Common myeloid progenitor, CD34-positive (primary cell): ENCODE measurements around the gene TENT5C.

ENCODE experiments used
- CTCF ChIA-PET: fragments of 350-600 bp; sonication (Branson Sonifier 250); formaldehyde crosslinking; loops from one replicate; lab custom pipeline; 2021; ENCODE audit warnings: antibody characterized with exemption; lab: Charles Lee
- POLR2A ChIA-PET: fragments of 350-600 bp; sonication (Branson Sonifier 250); formaldehyde crosslinking; loops from one replicate; lab custom pipeline; 2021; ENCODE audit warnings: antibody characterized with exemption; lab: Charles Lee
- DNase-seq, 3 donors: peaks; one replicate each; pipeline versions ENCODE4 v3.0.0 to v3.0.0-alpha.2; 2013
- H3K27ac ChIP-seq, 2 experiments: 1 replicate in 1 of 2; 2 replicates in 1 of 2; pipeline ENCODE4 v1.7.0; 2013; ENCODE audit warnings: inconsistent platforms in 2 of 2, low read length in 2 of 2, mild to moderate bottlenecking in 2 of 2, low read depth in 1 of 2, moderate library complexity in 1 of 2; ENCODE audit not compliant: severe bottlenecking in 2 of 2, insufficient read depth in 1 of 2, poor library complexity in 1 of 2
- H3K27me3 ChIP-seq, 5 experiments: replicated peaks in 2 of 5; 1 replicate in 3 of 5; 2 replicates in 2 of 5; pipeline versions ENCODE4 v1.6.1 to v1.7.0; 2013; ENCODE audit warnings: low read length in 4 of 5, mild to moderate bottlenecking in 2 of 5, moderate library complexity in 2 of 5, inconsistent platforms in 1 of 5; ENCODE audit not compliant: insufficient read depth in 5 of 5, control insufficient read depth in 4 of 5
- H3K36me3 ChIP-seq, 4 experiments: 1 replicate in 2 of 4; 2 replicates in 2 of 4; pipeline versions ENCODE4 v1.6.1 to v1.7.0; 2013; ENCODE audit warnings: low read length in 3 of 4, control low read depth in 1 of 4, mild to moderate bottlenecking in 1 of 4; ENCODE audit not compliant: control insufficient read depth in 4 of 4, insufficient read depth in 4 of 4
- H3K4me1 ChIP-seq, 4 experiments: 1 replicate in 3 of 4; 2 replicates in 1 of 4; pipeline versions ENCODE4 v1.6.1 to v1.7.1; 2013; ENCODE audit warnings: low read length in 3 of 4, mild to moderate bottlenecking in 3 of 4, control low read depth in 1 of 4, inconsistent platforms in 1 of 4, moderate library complexity in 1 of 4; ENCODE audit not compliant: control insufficient read depth in 4 of 4, insufficient read depth in 4 of 4; ENCODE audit errors: control extremely low read depth in 1 of 4
- H3K4me3 ChIP-seq, 7 experiments: 1 replicate in 4 of 7; 2 replicates in 3 of 7; pipeline versions ENCODE4 v1.5.1 to v1.7.0; 2013; ENCODE audit warnings: mild to moderate bottlenecking in 7 of 7, low read length in 6 of 7, moderate library complexity in 6 of 7, inconsistent platforms in 2 of 7, low read depth in 2 of 7, control low read depth in 1 of 7; ENCODE audit not compliant: insufficient read depth in 4 of 7, control insufficient read depth in 1 of 7; ENCODE audit errors: extremely low read depth in 1 of 7
- H3K9me3 ChIP-seq, 5 experiments: 1 replicate in 4 of 5; 2 replicates in 1 of 5; pipeline versions ENCODE4 v1.6.1 to v1.7.1; 2013; ENCODE audit warnings: low read length in 4 of 5, mild to moderate bottlenecking in 2 of 5, inconsistent platforms in 1 of 5, low read depth in 1 of 5, moderate library complexity in 1 of 5; ENCODE audit not compliant: control insufficient read depth in 4 of 5, insufficient read depth in 2 of 5; ENCODE audit errors: control extremely low read depth in 1 of 5
- WGBS: methylation state at CpG from one replicate; pipeline ENCODE4 v1.1.5; 2013; ENCODE audit not compliant: insufficient coverage; 5-methylcytosine and 5-hydroxymethylcytosine counted together

TENT5C gene

DNA sequence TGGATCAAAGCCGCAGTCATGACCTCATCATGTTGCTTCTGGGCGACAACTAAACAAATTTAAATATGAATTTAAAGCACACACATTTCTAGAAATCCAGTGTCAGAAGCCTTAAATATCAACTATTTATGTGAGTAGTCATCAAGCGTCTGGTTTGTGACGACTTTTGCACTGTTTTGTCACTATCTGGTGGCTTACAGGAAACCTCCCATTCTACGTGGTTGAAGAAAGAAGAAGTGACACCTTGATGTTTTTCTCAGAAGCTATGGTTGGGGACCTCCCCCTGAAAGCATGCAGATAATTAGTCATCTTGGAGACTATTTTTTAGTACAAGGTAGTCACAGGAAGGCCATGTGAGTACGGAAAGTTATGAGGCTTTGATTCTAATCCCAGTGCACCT is 58.5 kb downstream of the TENT5C start:
- Histone ChIP-seq H3K27ac (no peak overlapping the region), H3K9me3 (peaks cover 0 to 6% (median 2%) of the 10 kb centered on the region in 5 experiments), H3K27me3 (peaks cover 0 to 11% (median 0%) of the 10 kb centered on the region in 5 experiments), H3K4me1 (peaks cover 0 to 25% (median 0%) of the 10 kb centered on the region in 4 experiments), H3K36me3 (no peaks in the 10 kb centered on the region), H3K4me3 (no peak overlapping the region)
- WGBS, result 52% methylated on average over 4 of the region's 6 CpGs
- ChIA-PET POLR2A (interaction anchor here (0.7 kb wide), 1 partner anchor 168 kb away, joined by 3 read pairs; no protein-coding TSS in a partner anchor), CTCF (interaction anchor here (4.0 kb wide), 1 partner anchor 10 kb away, joined by 17 read pairs; no protein-coding TSS in a partner anchor)
- peak in 2 of 3 donors; percentile 52 to 69 for DNase-seq

DNA sequence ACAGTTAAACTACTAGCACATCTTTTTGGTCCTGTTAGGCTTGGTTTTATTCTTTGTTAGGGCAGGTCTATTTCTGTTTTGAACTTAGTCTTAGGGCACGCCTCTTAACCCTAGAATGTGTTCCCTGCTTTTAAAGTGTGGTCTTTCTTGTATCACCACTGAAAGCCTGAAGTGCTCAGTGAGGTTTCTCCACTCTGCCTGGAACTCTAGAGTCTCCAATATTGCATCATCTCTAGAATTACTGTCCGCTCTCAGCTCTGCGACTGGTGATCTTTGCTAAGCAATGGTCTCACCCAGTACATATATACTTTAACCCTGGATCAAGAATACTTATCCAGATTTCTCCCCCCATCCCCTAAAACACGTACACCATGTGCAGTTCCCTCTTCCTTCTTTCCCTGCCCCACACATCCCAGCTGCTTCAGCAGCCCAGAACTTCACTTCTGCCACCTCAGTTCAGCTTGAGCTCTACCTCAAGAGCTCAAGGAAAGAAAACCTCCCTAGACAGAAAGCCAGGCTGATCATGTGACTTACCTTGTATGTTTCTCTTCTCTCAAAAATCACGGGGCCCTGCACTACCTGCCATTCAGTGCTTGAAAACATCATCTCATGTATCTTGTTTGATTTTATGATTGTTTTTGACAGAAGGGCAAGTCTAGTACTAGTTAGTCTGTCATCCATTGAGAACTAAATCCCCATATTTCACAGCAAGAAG is 59.9 kb downstream of the TENT5C start:
- CTCF ChIA-PET, result interaction anchor here (0.9 to 4.0 kb wide), 4 partner anchors 8 to 131 kb away, joined by 3 to 17 read pairs (median 4); no protein-coding TSS in a partner anchor
- WGBS, result 98% methylated on average over 5 of the region's 5 CpGs
- H3K9me3 ChIP-seq, result peaks cover 0 to 6% (median 2%) of the 10 kb centered on the region in 5 experiments
- no peak overlapping the region for H3K4me3 ChIP-seq
- no peaks in the 10 kb centered on the region for H3K36me3 ChIP-seq
- POLR2A ChIA-PET, result no interaction called here
- peaks cover 0 to 20% (median 0%) of the 10 kb centered on the region in 4 experiments for H3K4me1 ChIP-seq
- H3K27ac ChIP-seq, result no peak overlapping the region
- DNase-seq, result no peak
- H3K27me3 ChIP-seq, result peaks cover 0 to 7% (median 0%) of the 10 kb centered on the region in 5 experiments

DNA sequence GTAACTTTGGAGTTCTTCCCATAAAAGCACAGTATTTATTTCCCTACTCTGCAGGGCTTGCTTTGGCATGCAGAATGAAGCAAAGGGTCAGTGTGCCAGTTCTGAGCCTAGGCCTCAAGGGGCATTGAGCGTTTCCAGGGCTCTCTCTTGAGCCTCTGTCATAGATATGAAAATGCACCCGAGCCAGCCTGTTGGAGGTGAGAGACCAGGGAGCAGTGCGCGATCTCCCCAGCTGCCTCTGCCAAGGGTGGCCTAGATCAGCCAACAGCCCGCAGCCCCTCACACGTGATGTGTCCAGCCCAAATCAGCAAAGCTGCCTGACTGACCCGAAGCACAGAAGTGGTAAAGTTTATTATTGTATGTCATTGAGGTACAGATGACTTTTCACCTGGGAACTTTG is 63.7 kb downstream of the TENT5C start:
- CTCF ChIA-PET, result interaction anchor here (0.6 to 7.3 kb wide), 2 partner anchors 135 to 140 kb away, joined by 3 to 95 read pairs; no protein-coding TSS in a partner anchor

DNA sequence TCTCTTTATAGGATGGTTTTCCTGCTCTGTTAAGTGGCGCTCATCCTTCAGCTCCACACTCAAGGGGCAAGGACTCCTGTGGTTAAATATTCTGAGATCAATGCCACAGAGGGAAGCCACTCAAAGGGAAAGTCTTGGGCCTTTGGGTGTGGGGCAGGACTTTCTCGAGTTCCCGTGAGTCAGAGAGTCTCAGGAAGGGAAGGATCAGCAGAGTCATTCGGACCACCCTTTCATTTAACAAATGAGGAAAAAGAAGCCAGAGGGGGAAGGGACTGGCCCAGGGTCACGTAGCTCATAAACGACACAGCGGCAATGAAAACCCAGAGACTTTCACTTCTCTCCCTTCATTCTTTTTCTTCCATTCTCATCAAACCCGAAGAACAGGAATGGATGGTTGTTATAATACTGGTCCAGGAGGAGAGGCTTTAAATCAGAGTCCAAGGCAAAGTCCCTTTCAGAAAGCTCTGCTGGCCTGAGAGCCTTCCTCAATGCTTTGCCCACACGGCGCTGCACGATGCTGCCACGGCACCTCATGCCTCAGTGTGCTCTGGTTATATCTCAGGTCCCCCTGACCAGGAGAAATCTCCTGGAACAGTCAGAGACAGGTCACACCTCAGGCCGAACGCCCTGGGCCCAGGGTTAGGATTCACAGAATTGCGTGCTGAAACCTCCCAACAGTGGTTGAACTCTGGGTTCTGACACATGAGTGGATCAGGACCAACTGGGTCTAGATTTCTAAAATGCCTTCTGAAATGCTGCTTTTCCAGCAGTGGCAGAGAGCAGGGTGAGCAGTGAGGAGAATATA is 65.3 kb downstream of the TENT5C start:
- Histone ChIP-seq H3K9me3 (no peaks in the 10 kb centered on the region), H3K27ac (no peak overlapping the region), H3K4me3 (no peak overlapping the region), H3K36me3 (no peaks in the 10 kb centered on the region), H3K27me3 (no peaks in the 10 kb centered on the region), H3K4me1 (peaks cover 0 to 2% (median 0%) of the 10 kb centered on the region in 4 experiments)
- 96% methylated on average over 9 of the region's 15 CpGs for WGBS
- ChIA-PET POLR2A (interaction anchor here (0.6 kb wide), 1 partner anchor 47 kb away, joined by 4 read pairs; no protein-coding TSS in a partner anchor), CTCF (interaction anchor here (1.3 to 7.3 kb wide), 4 partner anchors 12 to 137 kb away, joined by 3 to 95 read pairs (median 4); no protein-coding TSS in a partner anchor)
- no peak for DNase-seq

More for the DNA sequence above, 63.7 kb downstream of the TENT5C start:
- no peaks in the 10 kb centered on the region for H3K27me3 ChIP-seq
- H3K4me1 ChIP-seq, result peaks cover 0 to 6% (median 0%) of the 10 kb centered on the region in 4 experiments
- no peaks in the 10 kb centered on the region for H3K36me3 ChIP-seq
- POLR2A ChIA-PET, result no interaction called here
- no peak overlapping the region for H3K27ac ChIP-seq
- no peak overlapping the region for H3K4me3 ChIP-seq
- DNase-seq, result no peak
- no peaks in the 10 kb centered on the region for H3K9me3 ChIP-seq
- 98% methylated on average over 7 of the region's 7 CpGs for WGBS

DNA sequence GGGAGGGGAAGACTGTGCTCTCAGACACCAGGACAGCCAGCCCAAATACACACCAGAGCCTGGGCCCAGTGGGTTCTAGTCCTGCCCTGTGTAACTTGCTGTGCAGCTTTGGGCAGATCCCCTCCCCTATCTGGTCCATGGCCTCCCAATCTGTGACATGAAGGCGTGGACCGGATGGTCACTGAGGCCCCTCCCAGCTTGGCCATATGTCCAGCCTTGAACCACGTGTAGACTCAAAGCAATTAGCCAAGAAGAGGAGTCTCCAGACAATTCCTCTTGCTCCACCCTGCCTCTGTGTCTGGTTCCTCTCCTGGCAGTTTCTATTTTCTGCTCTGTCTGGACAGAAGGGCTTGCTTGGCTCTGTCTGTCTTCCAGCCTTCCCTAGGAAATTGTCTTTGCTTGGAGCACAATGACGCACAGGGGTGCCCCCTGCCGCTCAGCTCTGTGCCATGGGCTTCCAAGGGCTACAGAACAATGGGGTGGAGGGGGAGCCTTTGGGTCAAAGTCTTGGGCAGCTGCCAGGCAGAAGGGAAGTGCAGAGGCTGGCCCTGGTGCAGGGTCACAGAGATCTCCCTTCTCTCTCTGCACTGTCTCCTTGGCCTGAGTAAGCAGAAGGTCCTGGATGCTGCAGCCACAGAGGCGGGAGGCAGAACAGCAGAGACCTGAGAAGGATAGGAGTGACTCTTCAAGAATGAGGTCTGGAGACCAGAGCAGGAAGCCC is 66.1 kb downstream of the TENT5C start:
- H3K27me3 ChIP-seq, result no peaks in the 10 kb centered on the region
- CTCF ChIA-PET, result interaction anchor here (0.6 to 7.3 kb wide), 4 partner anchors 11 to 138 kb away, joined by 3 to 95 read pairs (median 4); no protein-coding TSS in a partner anchor
- peaks cover 0 to 2% (median 0%) of the 10 kb centered on the region in 4 experiments for H3K4me1 ChIP-seq
- DNase-seq, result peak; percentile 23 to 38 (median 34)
- H3K36me3 ChIP-seq, result no peaks in the 10 kb centered on the region
- POLR2A ChIA-PET, result no interaction called here
- no peaks in the 10 kb centered on the region for H3K9me3 ChIP-seq
- 86% methylated on average over 6 of the region's 6 CpGs for WGBS
- no peak overlapping the region for H3K4me3 ChIP-seq
- no peak overlapping the region for H3K27ac ChIP-seq

DNA sequence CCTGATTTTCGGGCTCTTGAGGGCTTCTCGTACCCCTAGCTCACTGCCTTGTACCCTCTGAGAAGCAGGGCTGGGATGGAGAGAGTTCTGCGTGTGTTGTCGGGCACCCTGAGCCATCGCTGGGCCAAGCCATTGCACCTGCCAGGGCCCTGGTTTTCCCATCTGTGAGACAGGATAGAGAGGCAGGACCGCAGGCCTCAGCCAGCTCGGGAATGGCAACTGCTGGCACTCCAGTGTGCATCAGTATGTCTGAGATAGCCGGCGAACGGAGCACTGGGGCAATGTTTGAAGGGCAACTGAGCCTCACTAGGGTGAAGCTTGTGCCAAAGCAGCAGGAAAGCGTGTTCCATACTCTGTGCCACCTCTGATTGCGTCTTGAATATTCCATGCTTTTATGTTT is 66.9 kb downstream of the TENT5C start:
- ChIA-PET POLR2A (no interaction called here), CTCF (interaction anchor here (1.0 to 7.3 kb wide), 6 partner anchors 8 to 138 kb away, joined by 3 to 95 read pairs (median 6); no protein-coding TSS in a partner anchor)
- H3K27ac ChIP-seq, result no peak overlapping the region
- no peak overlapping the region for H3K4me3 ChIP-seq
- H3K9me3 ChIP-seq, result no peaks in the 10 kb centered on the region
- H3K27me3 ChIP-seq, result no peaks in the 10 kb centered on the region
- no peaks in the 10 kb centered on the region for H3K36me3 ChIP-seq
- H3K4me1 ChIP-seq, result peaks cover 0 to 2% (median 0%) of the 10 kb centered on the region in 4 experiments
- no peak for DNase-seq
- WGBS, result over 99% methylated on average over 11 of the region's 12 CpGs
